Measurements from ENCODE around the gene PRKACG.
"Not testable (repeated sequence)": the region's sequence is repeated elsewhere in the genome, so short reads cannot be mapped to it uniquely, and the experiment has no call there.

PRKACG gene

DNA sequence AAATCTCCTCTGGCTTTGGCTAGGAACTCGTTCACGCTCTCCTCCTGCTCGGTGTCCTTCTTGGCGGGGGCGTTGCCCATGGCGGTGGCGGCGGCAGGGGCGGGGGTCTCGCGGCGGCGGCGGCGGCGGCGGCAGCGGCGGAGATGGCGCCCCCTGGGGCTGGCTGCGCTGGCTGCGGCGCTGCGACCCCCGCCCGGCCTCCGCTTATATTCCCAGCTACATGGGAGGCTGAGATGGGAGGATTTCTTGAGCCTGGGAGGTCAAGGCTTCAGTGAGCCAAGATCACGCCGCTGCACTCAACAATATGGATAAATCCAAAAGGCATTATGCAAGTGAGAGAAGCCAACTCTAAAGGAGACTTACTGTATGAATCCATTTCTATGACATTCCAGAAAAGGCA, at the start of gene PRKACG:
TSS of gene PRKACG (minus strand) at position 101 of the 400 bp plus-strand sequence. CDS start at position 80, 21 bp downstream.
- no peak for DNase-seq

- no peak for DNase-seq
These were observed 48.3 kb upstream of the PRKACG start for GRCh38 chr9:69062195-69062594.

DNA sequence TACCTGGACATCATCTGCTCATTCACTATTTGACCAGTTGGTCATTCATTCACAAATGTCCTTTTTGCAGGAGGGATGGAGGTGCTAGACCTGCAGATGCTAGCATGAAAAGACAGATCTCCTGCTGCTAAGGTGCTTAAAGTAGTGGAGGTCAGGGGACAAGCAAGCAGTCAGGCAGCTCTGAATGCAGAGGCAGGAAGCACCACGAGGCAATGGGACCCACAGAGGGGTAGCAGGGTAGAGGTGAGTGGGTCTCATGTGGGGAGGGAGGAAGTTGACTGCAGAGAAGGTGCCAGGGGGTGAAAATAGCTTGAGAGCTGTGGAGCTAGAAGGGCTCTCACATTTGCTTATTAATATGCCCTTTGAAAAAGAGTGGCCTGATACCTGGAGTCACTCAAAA, 46.9 kb upstream of the PRKACG start:
- DNase-seq = no peak

DNA sequence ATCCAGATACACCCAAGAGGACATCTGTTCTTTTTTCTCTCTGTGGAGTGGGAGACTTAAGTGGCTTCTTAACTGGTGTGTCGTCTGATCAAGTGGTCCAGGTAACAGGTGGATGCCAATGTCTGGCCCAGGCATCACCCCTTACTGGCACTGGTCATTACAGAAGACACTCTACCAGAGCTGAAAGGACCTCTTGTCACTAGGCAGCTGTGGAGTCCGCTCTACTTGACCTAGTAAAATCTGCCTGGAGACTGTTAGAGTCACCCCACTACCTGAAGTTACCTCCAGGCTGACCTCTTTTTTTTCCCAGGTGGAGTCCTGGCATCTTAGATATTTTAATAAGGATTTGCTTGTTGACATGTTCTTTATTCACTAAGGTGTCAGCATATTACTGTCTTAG, 44.2 kb upstream of the PRKACG start:
- no peak for DNase-seq

- no peak for DNase-seq
These were observed 42.4 kb upstream of the PRKACG start for GRCh38 chr9:69056191-69056815.

- DNase-seq = no peak
These were observed 41.1 kb upstream of the PRKACG start for GRCh38 chr9:69054989-69055388.

DNA sequence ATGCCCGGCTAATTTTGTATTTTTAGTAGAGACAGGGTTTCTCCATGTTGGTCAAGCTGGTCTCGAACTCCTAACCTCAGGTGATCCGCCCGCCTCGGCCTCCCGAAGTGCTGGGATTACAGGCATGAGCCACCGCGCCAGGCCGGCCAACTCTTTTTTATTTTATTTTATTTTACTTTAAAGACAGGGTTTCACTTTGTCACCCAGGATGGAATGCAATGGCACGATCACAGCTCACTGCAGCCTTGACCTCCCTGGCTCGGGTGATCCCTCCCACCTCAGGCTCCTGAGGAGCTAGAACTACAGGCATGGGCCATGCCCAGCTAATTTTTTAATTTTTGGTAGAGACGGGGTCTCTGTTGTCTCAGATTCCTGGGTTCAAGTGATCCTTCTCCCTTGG, 37.0 kb upstream of the PRKACG start:
- not testable (repeated sequence) for DNase-seq

GRCh38 chr9:69049094-69049493, 35.2 kb upstream of the PRKACG start:
- no peak for DNase-seq

GRCh38 chr9:69047371-69047770, 33.5 kb upstream of the PRKACG start:
- DNase-seq = no peak

GRCh38 chr9:69046723-69047122, 32.8 kb upstream of the PRKACG start:
- no peak for DNase-seq

DNA sequence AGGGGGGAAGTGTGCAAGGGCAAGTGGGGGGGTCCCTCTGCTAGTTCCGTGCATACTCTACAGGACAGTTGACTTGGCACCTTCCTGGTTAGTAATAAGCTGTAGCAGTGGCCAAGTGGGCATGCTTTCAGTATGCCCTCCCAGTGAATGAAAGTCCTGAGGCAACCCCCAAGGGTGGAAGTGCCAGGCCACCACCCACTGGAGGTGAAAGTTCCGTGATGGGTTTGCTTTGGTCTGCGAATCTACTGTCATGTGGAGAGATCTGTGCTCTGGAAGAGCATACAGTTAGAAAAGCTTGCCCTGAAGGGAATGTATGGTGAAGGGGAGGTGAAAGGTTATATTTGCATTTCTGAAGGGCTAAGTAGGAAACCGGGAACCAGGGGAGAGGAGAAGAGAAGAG, 31.9 kb upstream of the PRKACG start:
- DNase-seq = no peak

- peak; percentile 19 for DNase-seq
These were observed 30.6 kb upstream of the PRKACG start for GRCh38 chr9:69044240-69045219.

DNA sequence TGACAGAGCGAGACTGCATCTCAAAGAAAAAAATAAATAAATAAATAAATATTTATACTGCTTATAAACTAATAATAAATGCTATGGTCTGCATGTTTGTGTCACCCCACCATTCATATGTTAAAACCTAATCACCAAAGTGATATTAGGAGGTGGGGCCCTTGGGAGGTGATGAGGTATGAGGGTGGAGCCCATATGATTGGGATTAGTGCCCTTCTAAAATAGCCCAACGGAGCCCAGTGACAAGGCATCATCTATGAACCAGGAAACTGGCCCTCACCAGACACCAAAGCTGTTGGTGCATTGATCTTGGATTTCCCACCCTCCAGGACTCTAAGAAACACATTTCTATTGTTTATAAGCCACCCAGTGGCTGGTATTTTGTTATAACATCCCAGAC, 26.7 kb upstream of the PRKACG start:
- no peak for DNase-seq

DNA sequence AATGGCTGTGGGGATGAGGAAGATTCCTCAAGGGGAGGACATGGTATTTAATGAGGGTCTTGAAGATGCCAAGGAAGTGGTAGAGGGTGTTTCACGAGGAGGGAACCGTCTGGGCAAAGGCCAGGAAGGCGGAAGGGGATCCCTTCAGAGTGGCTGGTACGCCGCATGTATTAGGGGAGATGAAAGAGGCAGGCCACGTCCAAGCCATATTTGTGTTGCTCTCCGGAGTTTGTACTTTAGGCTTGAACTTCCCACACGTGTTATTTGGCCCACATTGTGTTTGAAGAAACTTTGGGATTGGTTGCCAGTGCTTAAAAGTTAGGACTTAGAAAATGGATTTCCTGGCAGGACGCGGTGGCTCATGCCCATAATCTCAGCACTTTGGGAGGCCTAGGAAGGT, 22.9 kb upstream of the PRKACG start:
- no peak for DNase-seq

DNA sequence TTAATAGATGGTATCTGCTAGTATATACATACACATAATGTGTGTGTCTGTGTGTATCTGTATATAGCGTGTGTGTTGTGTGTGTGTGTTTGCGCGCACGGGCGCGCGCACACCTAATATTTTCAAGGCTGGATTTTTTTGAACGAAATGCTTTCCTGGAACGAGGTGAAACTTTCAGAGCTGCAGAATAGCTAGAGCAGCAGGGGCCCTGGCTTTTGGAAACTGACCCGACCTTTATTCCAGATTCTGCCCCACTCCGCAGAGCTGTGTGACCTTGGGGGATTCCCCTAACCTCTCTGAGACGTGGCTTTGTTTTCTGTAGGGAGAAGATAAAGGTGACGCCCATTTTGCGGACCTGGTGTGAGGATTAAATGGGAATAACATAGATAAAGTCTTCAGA, 22.4 kb upstream of the PRKACG start:
- DNase-seq = no peak

- DNase-seq = peak; percentile 78
These were observed 21.8 kb upstream of the PRKACG start, which contains the start of gene FXN for GRCh38 chr9:69035438-69036308. FXN (plus strand) TSS chr9:69035752; CDS start chr9:69035783, 31 bp downstream.

GRCh38 chr9:69034071-69034470, 20.2 kb upstream of the PRKACG start:
- no peak for DNase-seq

DNA sequence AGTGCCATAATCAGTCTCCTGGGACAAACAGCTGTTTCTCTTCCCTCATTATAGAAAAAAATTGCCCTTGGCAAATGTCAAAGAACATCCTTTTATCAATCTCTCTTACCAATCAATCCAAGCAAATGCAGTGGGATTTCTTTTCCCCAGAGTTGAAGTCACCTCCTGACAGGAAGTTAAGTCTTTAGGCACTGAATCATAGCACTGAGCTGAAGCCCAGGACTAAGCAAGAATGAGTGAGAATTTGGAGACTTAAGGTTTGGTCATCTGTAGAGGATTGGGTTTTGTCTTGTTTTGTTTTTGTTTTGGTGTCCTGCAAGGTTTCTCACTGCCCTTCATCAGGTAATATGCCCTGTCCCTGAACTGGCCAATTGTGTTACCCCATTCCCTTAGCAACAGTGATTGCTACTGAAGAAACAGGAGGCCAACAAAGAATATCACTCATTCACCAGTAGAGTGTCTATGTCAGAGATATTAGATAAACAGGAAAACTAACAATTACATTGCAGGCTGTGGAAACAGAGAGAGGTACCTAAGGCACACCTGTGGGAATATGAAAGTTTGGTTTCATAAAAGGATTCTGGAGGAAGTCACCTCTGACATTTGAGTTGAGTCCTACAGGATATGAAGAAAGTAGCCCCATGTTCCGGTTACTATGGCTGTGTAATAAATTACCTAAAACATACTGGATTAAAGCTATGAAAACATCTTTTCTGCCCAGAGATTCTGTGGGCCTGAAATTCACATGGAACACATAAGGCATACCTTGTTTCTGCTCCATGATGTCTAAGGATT, 17.1 kb upstream of the PRKACG start:
- DNase-seq = peak; percentile 18

DNA sequence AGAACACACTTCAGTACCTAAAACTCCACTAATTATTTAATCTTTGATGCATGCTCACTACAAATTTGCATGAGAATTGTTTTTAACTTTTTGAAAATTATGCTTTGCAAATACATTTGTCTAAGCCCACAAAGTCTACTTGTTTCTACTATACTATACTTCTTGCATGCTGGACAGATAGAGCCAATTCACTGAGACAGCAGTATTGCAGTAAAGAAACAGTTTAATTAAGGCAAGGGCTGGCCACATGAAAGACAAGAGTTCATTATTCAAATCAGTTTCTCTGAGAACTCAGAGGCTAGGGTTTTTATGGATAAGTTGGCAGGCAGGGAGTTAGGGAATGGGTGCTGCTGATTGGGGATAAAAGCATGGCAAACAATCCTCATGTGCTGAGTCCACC, 15.6 kb upstream of the PRKACG start:
- no peak for DNase-seq

DNA sequence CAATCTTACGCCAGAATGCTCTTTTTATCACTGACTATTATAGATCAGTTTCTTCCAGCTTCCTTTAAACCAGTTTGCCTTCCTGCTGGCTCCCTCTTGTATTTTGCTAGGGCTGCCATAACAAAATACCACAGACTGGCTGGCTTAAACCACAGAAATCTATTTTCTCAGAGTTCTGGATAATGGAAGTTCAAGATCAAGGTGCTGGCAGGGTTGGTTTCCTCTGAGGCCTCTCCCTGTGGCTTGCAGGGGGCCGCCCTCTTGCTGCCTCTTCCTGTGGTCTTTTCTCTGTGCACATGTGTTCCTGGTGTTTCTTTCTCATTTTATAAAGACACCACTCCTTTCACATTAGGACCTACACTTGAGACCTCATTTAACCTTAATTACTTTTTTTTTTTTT, 14.8 kb upstream of the PRKACG start:
- no peak for DNase-seq

- peak; percentile 27 for DNase-seq
These were observed 13.6 kb upstream of the PRKACG start for GRCh38 chr9:69027355-69028097.

DNA sequence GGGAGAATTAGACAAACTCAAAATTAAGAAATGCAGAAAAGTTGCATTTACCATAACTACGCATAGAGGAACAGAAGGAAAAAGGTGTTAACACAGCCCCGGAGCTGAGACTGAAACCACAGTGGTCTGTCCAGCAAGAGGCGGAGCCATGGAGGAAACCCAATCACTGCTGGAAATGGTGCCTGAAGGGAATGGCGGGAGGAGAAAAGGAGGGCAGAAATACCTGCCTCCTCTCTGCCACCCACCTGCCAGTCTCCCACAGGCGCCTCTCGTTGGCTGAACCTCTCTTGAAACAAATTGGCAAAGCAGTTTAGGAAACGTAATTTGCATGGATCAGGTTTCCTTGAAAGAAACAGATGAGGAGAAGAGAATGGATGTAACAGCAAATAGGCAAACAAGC, 9.7 kb upstream of the PRKACG start:
- no peak for DNase-seq

All from fibroblast of skin of right quadriceps (primary cell).